HL-60 (cell line): ENCODE measurements around the gene BACH1.

Experiments used
- CTCF ChIP-seq: IDR thresholded peaks from one replicate; pipeline ENCODE4 v1.5.1; 2011; ENCODE audit warnings: low read length, control low read depth, inconsistent platforms; ENCODE audit not compliant: insufficient read depth
- GABPA ChIP-seq: IDR thresholded peaks from 2 replicates; pipeline ENCODE4 v1.6.1; 2012; ENCODE audit warnings: low read depth
- POLR2AphosphoS5 ChIP-seq: IDR thresholded peaks from 2 replicates; pipeline ENCODE4 v1.6.1; 2012; ENCODE audit warnings: low read depth
- REST ChIP-seq: IDR thresholded peaks from 2 replicates; pipeline ENCODE4 v1.6.1; 2012; ENCODE audit warnings: low read depth; ENCODE audit not compliant: insufficient replicate concordance
- SPI1 ChIP-seq: IDR thresholded peaks from 2 replicates; pipeline ENCODE4 v1.6.1; 2012; ENCODE audit warnings: low read depth, mild to moderate bottlenecking, borderline replicate concordance

- TF ChIP-seq CTCF: no peak
- no peak for TF ChIP-seq REST
- TF ChIP-seq POLR2AphosphoS5: no peak
- TF ChIP-seq GABPA: no peak
- no peak for TF ChIP-seq SPI1
These were observed 21.3 kb downstream of the BACH1 start for GRCh38 chr21:29320031-29320430.
